ENCODE data around the gene ATL3. TPM values are rescaled to one million over a fixed set of nuclear protein-coding genes. Genes with fewer than 3 reads are reported as not detected.
"Not testable (repeated sequence)": the region's sequence is repeated elsewhere in the genome, so short reads cannot be mapped to it uniquely, and the experiment has no call there.

The ATL3 gene
- total RNA-seq, 1 experiment from 2014 or later: 98.3 TPM

DNA sequence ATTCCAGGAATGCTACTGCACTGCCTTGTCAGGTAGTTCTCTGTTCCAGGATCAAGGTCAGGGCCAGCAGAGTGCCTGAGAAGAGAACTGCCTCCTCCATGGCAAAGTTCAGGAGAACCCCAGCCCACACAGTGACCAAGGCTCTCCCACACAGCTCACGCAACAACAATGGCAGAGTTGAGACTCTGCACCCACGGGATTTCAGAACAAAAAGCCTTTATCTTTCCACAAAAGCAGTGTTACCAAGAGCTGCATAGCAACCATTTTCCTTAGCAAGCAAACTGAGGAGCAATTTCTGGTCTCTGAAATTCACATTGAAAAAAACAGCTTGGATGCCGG, 68.0 kb downstream of the ATL3 start:
- H3F3A ChIP-seq (ENCODE audit: insufficient read depth, low read depth): peaks cover 7% of the 10 kb centered on the region; the same call in 1 of the 2 replicates
- ChIA-PET CTCF (no interaction called here), POLR2A (ENCODE audit: unreplicated experiment) (no interaction called here)
- H3K9me3 ChIP-seq (ENCODE audit: insufficient read depth, low read depth): no peaks in the 10 kb centered on the region
- H2AFZ ChIP-seq: no peak overlapping the region
- no peak overlapping the region for H3K27ac ChIP-seq
- DNase-seq: no peak
- BruUV-seq (replicated peaks): no TSS peak
- peaks cover 15% of the 10 kb centered on the region for H3K4me1 ChIP-seq (replicated peaks; ENCODE audit: insufficient read depth)
- H3K4me2 ChIP-seq: no peak overlapping the region
- no peak for TF ChIP-seq EZH2 (IDR thresholded peaks at IDR 0.05; ENCODE audit: low read depth)
- TF ChIP-seq, protein P1, sequence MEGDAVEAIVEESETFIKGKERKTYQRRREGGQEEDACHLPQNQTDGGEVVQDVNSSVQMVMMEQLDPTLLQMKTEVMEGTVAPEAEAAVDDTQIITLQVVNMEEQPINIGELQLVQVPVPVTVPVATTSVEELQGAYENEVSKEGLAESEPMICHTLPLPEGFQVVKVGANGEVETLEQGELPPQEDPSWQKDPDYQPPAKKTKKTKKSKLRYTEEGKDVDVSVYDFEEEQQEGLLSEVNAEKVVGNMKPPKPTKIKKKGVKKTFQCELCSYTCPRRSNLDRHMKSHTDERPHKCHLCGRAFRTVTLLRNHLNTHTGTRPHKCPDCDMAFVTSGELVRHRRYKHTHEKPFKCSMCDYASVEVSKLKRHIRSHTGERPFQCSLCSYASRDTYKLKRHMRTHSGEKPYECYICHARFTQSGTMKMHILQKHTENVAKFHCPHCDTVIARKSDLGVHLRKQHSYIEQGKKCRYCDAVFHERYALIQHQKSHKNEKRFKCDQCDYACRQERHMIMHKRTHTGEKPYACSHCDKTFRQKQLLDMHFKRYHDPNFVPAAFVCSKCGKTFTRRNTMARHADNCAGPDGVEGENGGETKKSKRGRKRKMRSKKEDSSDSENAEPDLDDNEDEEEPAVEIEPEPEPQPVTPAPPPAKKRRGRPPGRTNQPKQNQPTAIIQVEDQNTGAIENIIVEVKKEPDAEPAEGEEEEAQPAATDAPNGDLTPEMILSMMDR (conservative IDR thresholded peaks at IDR 0.05): no peak
- peaks cover 57% of the 10 kb centered on the region for H3K79me2 ChIP-seq (ENCODE audit: low read depth)
- H3K4me3 ChIP-seq: no peak overlapping the region
- intact Hi-C loops (cut with micrococcal nuclease; ENCODE audit: unreplicated experiment): no loop called here
- H3K9me2 ChIP-seq (ENCODE audit: insufficient read depth): no peaks in the 10 kb centered on the region
- H4K20me1 ChIP-seq (ENCODE audit: insufficient read depth): no peaks in the 10 kb centered on the region
- no peaks in the 10 kb centered on the region for H3K36me3 ChIP-seq (ENCODE audit: low read depth)
- no peaks in the 10 kb centered on the region for H3K27me3 ChIP-seq (ENCODE audit: insufficient read depth, low read depth)

DNA sequence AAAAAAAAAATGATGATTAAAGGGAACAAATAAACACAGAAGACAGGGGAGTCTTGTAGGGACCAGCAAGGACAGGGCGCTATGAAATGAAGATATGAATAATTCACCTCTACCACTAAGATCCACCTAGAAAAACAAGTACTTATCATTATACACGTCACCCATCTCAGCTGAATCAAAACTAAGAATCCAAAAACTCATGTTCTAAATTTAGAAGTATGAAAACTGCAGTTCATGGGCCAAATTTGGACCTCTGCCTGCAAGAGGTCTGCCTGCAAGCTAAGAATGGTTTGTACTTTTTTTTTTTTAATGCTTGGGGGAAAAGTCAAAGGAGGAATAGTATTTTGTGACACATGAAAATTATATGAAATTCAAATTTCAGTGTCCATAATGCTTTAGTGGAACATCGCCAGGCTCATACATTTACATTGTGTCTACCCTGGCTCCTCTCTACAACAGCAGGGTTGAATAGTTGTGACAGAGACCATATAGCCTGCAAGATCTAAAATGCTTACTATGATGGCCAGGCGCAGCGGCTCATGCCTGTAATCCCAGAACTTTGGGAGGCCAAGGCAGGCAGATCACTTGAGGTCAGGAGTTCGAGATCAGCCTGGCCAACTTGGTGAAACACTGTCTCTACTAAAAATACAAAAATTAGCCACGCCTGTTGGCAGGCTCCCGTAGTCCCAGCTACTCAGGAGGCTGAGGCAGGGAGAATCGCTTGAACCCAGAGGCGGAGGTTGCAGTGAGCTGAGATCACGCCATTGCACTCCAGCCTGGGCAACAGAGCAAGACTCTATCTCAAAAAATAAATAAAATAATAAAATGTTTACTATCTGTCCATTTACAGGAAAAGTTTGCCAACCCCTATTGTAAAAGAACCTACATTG, 68.6 kb downstream of the ATL3 start:
- H3F3A ChIP-seq (ENCODE audit: insufficient read depth, low read depth); intact Hi-C loops (cut with micrococcal nuclease; ENCODE audit: unreplicated experiment); H3K9me3 ChIP-seq (ENCODE audit: insufficient read depth, low read depth); H3K27me3 ChIP-seq (ENCODE audit: insufficient read depth, low read depth); BruUV-seq (replicated peaks); CTCF ChIA-PET; H2AFZ ChIP-seq; POLR2A ChIA-PET (ENCODE audit: unreplicated experiment); H3K9me2 ChIP-seq (ENCODE audit: insufficient read depth); H4K20me1 ChIP-seq (ENCODE audit: insufficient read depth); H3K36me3 ChIP-seq (ENCODE audit: low read depth); H3K27ac ChIP-seq; H3K4me2 ChIP-seq; H3K4me1 ChIP-seq (replicated peaks; ENCODE audit: insufficient read depth); H3K4me3 ChIP-seq; DNase-seq: not testable (repeated sequence)
- peaks cover 53% of the 10 kb centered on the region for H3K79me2 ChIP-seq (ENCODE audit: low read depth)

DNA sequence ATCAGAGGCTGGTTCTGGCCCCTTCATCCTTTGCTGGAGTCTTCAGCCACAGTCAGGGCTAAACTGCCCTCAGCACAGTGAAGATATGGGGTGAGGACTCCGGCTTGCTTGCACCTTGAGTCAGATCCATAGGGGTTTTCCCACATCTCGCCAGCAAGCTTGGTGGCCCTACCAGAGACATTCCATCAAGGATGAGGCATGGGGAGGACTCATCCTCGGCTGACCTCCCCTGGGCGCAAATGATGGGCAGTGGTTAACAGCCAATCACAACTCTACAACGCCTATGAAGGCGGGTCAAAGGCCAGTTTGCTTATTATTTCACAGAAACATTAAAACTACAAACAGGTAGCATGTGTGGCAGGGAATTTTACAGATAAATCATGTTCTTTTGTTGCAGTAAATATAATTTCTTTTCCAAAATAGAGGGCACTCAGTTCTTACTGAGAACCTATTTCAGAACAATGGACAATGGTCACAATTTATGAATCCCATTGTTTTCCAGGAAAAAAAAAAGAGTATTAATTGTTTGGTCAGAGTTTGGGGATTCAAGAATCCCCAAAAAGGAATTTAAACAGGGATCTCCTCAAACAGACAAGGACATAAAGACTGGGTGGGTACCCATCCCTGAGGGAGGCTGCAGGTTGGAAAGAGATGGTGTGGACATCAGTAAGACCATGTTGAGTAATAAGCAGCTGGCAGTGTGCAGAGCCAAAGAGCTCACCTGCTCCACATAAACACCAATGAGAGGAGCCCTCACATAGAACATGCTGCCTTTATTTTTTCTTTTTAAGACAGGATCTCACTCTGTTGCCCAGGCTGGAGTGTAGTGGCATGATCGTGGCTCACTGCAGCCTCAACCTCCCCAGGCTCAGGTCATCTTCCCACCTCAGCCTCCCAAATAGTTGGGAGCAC, 71.7 kb downstream of the ATL3 start:
- no peak overlapping the region for H3K4me2 ChIP-seq
- no peaks in the 10 kb centered on the region for H4K20me1 ChIP-seq (ENCODE audit: insufficient read depth)
- 0 out of 2 replicates have a peak, but pooled peaks cover 3% of the 10 kb centered on the region for H3K36me3 ChIP-seq (ENCODE audit: low read depth)
- TF ChIP-seq EZH2 (IDR thresholded peaks at IDR 0.05; ENCODE audit: low read depth): no peak
- TF ChIP-seq, protein P1 (conservative IDR thresholded peaks at IDR 0.05): no peak
- CTCF ChIA-PET: no interaction called here
- DNase-seq: peak in 1 of 2 experiments; percentile 22
- H3K27me3 ChIP-seq (ENCODE audit: insufficient read depth, low read depth): no peaks in the 10 kb centered on the region
- no peaks in the 10 kb centered on the region for H3K9me3 ChIP-seq (ENCODE audit: insufficient read depth, low read depth)
- H2AFZ ChIP-seq: no peak overlapping the region
- no peak overlapping the region for H3K4me3 ChIP-seq
- intact Hi-C loops (cut with micrococcal nuclease; ENCODE audit: unreplicated experiment): no loop called here
- no peaks in the 10 kb centered on the region for H3K4me1 ChIP-seq (replicated peaks; ENCODE audit: insufficient read depth)
- peaks cover 26% of the 10 kb centered on the region for H3K79me2 ChIP-seq (ENCODE audit: low read depth)
- H3K27ac ChIP-seq: no peak overlapping the region
- no peaks in the 10 kb centered on the region for H3F3A ChIP-seq (ENCODE audit: insufficient read depth, low read depth)
- H3K9me2 ChIP-seq (ENCODE audit: insufficient read depth): no peaks in the 10 kb centered on the region
- POLR2A ChIA-PET (ENCODE audit: unreplicated experiment): no interaction called here
- no TSS peak for BruUV-seq (replicated peaks)

Measured in PC-9 (cell line).